Ramos (cell line): ENCODE data around the gene C9.
"Not testable (repeated sequence)": the region's sequence is repeated elsewhere in the genome, so short reads cannot be mapped to it uniquely, and the experiment has no call there.

Experiments used
- in situ Hi-C: fragments of 300-500 bp; cut with MboI; formaldehyde crosslinking; loops from one replicate; pipeline ENCODE4 v1.14.3; 2022; ENCODE audit warnings: low sequenced_read_pairs; ENCODE audit not compliant: unreplicated experiment

C9 gene

DNA sequence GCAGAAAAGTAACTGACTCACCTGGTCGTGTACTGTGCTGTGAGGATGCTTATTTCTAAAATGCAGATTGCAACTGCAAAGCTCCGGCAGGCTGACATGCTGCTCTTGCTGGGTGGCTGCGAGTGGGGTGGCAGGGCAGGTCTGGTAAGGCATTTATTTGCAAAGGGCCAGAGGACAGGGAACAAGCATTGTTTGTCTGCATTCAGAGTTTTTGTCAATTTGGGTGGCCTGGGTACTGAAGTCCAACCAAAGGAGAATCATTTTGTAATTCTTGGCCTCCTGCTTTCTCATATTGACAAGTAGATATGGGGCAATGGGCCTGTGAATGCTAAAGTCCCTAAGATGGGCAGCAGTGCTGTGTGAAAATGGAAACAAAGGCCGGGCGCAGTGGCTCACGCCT, at the start of gene C9:
Gene C9 (minus strand): TSS at position 129 of the 400 bp plus-strand sequence. CDS start 31 bp downstream, at position 98.
- in situ Hi-C loops = no loop called here

DNA sequence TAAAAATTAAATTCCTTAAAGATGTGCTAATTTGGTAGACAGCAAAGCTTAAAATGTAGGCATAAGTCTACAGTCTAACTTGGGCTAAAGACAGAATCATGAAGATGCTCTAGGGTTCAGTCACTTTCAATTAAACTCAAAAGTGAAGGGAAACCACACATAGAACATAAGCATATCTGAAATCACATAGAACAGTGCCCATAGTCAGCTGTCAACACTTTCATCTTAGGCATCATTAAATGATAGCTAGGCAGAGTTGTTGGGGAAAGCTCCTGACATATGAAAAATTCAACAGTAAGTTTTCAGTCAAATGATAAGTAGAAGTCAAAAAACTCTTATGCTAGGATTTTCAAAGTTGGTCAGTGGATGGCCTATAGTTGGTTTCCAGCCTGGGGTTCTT, 49.5 kb upstream of the C9 start:
- in situ Hi-C loops = no loop called here

DNA sequence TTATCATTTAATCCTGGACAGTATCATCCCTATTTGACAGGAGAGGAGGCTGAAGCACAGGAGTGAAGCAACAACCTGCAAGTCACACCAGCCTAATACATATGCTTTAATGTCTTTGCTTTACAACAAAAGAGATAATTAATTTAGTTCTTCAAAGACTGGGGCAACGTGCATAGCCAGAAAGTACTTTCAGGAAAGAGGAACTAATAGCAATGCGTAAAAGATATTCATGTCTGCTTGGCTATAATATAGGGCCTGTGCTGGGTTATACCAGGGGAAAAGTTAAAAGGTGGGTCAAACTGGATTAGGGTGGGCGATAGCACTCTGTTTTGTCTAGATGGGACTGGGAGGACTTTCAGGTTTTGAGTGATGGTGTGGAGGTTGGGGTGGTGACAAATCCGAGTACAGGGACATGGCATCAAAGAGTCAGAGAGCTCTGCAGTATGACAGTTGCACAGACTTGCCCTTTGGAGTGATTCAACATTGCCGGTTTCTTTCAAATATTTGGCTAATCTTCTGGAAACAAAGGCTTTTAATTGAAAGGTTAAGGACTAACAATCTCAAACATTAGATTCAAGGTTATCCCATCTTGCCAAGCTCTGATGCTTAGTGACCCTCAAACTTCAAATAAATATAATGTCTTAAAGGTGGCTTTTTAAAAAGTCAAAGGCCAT, 48.6 kb upstream of the C9 start:
- in situ Hi-C loops = no loop called here

DNA sequence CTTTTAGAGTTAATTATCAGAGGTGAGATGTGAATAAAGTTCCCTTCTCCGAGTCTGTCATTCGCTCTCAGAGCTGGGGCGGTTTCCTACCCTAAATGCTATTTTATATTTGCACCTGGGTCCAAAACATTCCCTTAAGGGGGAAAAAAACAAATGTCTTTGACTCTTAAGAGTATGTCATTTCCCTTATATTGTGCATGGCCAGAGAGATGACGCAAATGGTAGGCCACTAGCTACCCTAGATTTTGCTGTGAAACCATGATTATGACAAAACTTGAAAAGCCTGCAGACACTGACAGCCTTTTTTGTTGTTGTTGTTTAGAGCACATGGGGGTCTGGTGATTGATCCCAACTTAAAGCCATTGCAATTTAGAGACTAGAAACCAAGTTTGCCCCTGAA, 47.7 kb upstream of the C9 start:
- in situ Hi-C loops = no loop called here

DNA sequence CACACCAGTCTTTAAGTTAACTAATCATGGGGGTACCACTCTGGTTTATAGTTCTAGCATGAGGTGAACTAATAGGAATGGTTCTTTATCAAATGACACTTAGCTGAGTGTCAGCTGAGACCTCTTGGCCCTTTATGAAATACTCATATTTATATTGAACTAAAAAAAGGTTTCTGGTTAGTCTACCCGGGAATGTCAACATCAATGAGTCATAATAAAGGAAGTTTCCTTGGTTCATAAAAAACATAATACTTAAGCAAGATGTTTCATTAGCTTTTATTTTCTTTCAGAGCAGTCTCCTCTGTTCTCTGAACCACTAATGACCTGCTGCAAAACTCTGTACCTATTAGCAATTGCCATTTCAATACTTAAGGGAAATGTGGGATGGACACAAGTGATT, 46.8 kb upstream of the C9 start:
- in situ Hi-C loops = no loop called here

DNA sequence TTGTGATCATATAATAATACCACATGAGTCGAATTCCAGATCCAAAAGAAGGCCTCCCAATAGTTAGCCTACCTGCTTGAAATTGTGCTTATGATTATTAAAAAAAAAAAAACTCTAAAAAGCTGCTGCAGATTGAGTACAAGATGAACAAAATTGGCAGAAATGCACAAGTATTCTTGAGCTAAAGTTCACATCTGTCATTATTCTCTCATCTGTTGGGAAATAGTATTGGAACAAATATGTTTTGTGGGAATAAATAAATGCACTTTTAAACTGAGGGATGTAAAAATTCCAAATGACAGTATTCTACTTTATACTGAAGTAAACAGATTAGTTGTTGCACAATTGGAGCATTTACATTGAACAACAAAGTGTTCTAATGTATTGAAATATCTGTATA, 44.7 kb upstream of the C9 start:
- in situ Hi-C loops = no loop called here

DNA sequence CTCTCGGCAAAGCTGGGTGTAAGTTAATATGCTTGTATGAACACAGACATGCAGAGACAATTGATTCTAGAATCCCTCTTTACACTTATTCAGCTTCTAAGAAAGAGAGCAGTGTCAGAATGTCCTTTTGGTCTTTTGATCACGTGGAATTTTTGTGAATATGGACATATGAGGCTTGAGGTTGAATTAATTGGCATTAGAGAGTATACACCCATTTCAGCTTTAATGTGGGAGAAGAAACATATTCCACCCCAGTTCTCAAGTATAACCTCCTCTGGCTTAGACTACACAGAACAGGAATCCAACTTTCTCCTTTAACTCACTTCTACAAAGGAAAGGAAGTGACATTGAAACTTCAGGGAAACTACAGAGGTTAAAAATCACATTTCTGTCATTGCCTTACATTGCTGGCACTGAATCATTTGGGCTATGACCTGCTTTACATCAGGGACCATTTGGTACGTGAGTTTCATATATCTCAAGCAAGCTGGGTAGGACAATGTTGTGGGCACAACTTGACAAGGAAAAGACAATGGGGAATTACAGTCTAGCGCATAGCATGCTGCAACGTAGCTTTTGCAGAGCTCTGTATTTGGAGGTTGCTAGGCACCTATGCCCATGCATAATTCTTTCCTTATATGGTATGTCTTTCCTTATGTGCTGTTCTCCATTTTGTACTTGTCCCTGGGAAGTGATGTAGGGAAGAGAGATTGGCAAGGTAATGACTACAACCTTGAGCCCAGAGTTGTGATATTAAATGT, 41.0 kb upstream of the C9 start:
- in situ Hi-C loops = no loop called here

DNA sequence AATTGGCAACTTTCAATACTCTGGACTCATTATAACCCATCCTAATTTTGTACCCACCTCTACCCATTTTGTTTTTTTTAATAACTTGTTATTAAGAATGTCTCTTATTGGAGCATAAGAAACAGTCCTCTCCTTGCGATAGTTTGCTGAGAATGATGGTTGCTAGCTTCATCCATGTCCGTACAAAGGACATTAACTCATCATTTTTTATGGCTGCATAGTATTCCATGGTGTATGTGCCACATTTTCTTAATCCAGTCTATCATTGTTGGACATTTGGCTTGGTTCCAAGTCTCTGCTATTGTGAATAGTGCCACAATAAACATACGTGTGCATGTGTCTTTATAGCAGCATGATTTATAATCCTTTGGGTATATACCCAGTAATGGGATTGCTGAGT, 39.5 kb upstream of the C9 start:
- in situ Hi-C loops = not testable (repeated sequence)

DNA sequence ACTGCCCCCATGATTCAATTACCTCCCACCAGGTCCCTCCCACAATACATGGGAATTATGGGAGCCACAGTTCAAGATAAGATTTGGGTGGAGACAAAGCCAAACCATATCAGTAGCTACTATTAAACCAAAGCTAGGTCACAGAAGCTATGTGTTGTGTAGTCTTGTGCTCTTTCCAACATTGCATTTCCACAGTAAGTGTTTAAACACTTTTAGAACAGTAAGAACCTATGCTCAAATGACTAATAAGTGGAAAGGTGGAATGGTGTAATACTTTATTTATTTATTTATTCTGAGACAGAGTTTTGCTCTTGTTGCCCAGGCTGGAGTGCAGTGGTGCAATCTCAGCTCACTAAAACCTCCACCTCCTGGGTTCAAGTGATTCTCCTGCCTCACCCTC, 37.8 kb upstream of the C9 start:
- in situ Hi-C loops = not testable (repeated sequence)

DNA sequence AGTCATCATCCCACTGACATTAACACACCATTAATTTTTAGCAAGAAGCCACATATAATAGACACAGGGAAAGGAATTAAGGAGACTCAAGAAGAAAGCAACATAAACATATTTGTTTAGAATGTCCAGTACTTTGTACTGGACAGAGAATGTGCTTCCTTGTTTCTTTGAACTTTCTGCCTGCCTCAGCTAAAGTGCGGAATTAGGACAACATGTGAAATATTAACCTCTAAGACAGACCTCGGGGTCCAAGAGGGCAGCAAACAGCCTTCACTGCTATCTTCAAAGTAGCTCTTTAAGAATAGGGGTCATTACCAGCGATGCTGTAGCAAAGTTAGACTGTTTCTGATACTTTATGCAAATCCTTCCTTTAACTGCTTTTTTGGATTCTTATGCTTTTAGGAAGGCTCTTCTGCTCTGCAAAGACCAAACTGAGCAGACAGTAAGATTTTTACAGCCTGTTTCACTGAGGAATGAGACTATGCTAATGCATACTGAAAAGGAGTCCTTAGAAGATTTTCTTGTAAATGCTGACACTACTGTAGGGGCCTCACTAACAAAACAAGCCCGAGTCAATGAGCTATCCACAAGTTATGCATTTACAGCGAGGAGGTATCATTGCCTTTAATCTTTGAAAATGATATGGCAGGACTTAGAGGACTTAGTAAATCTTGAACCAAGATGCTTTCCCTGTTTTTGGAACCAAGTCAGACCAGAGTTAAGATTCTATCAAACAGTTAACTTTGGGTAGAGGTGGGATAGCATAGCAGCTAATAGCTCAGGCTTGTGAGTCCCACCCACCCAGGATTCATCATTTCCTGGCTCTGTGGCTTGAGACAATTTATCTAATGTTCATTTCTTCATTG, 36.7 kb upstream of the C9 start:
- in situ Hi-C loops = no loop called here

DNA sequence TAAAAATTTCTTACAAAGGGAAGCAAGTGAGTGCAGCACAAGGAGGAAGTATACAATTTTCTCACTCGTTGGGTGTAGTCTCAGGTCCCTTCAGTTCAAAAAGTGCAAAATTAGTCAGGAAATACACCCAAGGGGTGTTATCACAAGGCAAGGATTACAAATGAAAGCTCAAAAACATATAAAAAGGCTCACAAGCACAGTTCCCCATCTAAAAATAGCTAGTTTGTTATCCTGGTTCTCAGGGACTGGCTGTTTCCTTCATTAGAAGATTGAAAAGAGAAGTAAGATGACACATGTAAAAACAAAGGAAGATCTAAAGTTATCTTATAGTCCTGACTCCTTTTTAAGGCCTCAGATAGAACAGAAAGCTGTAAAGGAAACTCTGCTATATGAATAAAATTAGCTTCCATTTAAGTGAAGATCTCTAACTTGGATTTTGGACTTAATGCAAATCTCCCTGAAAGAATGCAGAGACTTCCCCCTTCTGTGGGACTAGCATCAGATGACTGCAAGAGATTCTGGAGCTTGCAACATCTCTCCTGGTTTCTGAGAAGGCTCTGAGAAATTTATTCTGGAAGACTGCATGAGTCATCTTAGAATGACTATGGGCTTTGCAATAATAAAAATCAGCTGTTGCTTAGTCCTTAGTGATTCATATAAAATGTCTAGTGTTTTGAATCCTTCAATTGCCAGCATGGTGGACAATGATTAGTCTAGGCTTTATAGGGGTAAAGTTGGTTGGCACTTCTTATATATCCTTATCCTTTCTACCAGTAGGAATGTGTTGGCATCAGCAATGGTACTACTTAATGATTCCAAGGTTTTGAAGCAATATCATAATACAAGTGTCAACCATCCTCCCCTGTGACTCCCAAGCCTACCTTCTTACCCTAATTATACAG, 35.1 kb upstream of the C9 start:
- in situ Hi-C loops = no loop called here

DNA sequence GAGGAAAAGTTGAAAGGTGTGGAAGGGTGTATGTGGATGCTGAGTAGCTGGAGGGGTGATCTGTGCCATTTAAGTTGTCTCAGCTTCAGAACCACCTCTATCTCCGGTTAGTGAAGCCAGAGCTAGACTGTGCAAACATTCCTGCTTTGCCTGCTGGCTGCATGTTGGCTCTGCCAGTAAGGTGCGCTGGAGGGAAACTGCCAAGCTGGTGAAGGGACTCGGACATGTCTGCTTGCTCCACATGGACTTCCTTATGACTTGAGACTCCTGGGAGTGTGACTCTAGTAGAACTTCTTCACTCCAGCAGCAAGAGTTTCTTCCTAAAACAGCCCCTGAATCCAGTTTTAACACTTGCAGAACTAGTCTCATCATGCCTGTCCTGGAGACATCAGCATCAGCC, 32.5 kb upstream of the C9 start:
- in situ Hi-C loops = no loop called here

DNA sequence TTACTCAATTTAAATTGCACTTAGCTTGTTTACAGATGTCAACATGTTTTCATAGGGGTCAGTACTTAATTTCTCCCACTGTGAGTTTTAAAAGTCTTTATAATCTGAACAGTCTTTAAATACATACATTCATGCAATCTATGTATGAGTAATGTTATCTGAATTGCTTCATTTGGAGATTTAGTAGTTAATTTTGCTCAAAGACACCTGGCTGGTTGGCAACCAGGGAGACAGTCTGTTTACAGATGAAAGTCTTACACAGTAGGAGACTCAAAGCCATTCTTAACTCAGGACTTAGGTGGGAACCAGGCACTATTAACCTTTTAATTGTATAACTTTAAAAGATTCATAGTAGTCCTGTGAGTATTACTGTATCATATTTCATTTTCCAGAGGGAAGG, 31.2 kb upstream of the C9 start:
- in situ Hi-C loops = no loop called here

DNA sequence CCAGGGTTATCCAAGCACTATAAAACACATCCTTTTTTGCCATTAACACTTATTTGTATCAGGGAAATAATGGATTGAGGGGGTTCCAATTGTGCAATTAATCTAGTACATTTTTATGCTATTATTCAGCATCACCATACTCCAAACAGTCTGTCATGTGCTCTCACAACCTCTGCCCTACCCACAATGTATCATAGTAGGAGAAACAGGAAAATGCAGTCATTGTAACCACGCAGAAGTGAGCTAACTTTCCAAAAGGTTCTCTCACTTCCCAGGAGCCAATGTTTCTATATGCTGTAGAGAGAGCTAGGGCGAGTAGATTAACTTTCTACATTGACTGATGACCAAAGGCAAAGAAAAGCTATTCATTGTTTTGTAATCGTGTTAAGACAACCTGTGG, 30.7 kb upstream of the C9 start:
- in situ Hi-C loops = no loop called here

DNA sequence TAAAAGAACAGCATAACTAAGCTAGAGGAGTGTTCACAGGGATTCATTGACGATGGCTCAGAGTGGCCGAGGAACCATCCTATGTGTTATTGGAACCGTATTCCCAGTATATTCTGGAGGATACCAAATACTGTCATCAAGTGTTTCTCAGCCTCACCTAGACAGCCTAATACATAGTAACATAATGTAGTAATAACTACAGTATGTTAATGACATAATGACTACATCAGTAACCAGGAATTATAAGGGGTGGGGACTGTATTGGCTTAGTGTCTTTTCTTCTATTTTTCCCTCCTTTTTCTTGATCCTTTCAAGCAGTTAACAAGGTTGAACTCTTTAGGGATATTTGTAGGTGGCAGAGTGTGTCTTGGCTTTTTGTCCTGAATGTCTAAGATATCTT, 26.6 kb upstream of the C9 start:
- in situ Hi-C loops = no loop called here

DNA sequence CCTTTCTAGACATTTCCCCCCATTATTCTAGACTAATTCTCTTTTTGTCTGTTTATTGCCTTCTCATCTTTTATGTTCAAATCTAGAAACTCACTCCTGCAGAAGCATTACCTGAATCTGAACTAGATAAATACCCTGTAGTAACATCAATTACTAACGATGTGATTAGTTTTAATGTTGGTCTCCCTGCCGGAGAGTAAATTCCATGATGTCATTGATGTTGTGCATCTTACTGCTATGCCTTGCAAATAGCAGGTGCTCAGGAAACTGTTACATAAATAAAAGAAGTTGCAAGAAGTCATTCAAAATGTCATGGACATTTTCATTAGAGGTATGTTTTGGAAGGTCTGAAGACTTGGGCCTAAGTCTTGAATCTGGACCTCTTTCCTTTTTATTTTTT, 23.0 kb upstream of the C9 start:
- in situ Hi-C loops = no loop called here

DNA sequence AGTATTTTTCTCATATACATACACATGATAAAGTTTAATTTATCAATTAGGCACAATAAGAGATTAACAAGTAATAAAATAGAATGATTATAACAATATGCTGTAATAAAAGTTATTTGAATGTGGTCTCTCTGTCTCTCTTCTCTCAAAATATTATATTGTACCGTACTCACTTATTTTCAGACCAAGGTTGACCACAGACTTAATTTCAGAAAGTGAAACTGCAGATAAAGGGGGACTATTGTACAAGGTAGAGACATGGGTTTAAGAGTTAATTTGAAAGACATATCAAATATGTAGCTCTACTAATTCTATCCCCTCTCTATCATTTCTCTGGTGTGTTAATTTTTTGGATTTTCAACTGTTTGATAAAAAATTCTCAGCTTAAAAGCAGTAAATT, 20.0 kb upstream of the C9 start:
- in situ Hi-C loops = no loop called here

DNA sequence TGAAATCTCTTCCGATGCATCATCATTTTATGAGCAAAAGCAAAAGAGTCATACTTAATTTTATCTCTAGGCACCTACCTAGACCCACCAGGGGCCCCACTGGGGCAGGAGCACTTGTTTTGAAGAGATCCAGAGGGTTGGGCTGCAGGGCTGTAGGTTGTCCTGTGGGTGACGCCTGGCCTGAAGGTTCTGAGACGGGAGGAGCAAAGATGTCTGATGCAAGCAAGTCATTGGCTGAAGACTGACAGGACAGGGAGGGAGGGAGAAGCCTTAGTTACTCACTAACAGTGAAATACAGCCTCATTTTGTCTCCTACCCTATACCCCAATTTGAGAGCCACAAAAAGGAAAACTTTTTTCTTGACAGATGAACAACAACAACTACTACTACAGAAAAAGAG, 17.1 kb upstream of the C9 start:
- in situ Hi-C loops = no loop called here

DNA sequence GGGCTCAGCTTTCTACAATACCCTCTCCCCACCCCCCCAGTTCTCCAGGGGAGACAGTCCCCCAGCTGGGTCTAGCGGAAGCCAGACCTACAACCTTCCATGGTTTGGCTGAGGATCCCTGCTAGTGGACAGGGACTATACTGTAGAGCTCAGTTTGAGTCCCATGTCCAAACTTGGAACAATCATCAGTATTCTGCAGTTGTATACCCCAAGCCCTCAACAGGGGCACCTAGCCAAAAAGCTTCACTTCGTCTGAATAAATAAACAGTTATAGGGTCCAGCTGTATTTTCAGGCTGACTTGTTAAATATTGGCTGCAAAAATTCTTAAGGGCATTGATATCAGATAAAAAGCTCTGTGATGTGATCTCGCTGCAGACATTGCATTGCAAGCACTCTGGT, 15.4 kb upstream of the C9 start:
- in situ Hi-C loops = no loop called here

DNA sequence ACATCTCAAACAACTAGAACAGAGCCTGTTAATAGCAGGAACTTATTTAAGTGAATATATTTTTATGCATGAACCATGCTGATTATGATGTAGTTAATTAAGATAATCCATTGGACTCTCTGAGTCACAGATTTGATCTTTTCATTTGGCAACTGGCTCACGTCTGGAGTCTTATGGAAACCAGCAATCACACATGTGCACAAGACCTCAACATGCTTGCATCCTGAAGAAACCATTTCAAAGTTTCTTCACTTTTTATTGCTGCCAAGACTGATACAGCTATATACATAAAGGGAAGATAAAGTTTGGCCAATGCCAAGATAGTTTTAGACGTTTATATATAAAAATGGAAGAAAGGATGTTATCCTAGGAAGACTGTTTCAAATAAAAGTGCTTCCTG, 13.3 kb upstream of the C9 start:
- in situ Hi-C loops = no loop called here
